ENCODE data around the gene P2RY14. TPM values are rescaled to one million over a fixed set of nuclear protein-coding genes. Genes with fewer than 3 reads are reported as not detected.

P2RY14 gene
- total RNA-seq, 1 experiment from 2014 or later, result not detected

DNA sequence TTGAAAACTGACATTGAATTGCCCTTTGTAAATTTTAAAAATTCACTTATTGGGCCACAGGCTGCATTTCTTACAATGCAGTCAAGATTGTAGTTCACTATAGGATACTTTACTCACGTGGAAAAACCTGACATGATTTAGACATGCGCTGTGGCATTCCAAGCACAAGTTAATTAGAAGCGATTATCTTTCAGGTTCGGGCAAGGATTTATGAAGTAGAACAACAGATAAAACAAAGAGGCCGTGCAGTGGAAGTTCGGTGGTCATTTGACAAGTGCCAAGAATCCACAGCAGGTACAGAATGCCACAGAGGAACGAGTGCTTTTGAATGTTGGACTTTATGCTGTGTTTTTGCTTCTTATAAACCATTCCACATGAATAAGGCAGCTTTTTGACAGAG, 113.1 kb downstream of the P2RY14 start:
- Histone ChIP-seq H3K27me3 (ENCODE audit: insufficient read depth, low read depth) (no peaks in the 10 kb centered on the region), H3F3A (ENCODE audit: insufficient read depth, low read depth) (no peaks in the 10 kb centered on the region), H3K27ac (no peak overlapping the region), H3K79me2 (ENCODE audit: low read depth) (no peaks in the 10 kb centered on the region), H3K4me2 (no peak overlapping the region), H3K4me1 (replicated peaks; ENCODE audit: insufficient read depth) (no peaks in the 10 kb centered on the region), H3K9me3 (ENCODE audit: insufficient read depth, low read depth) (no peaks in the 10 kb centered on the region), H3K36me3 (ENCODE audit: low read depth) (no peaks in the 10 kb centered on the region), H2AFZ (no peak overlapping the region), H4K20me1 (ENCODE audit: insufficient read depth) (no peaks in the 10 kb centered on the region), H3K4me3 (no peak overlapping the region), H3K9me2 (ENCODE audit: insufficient read depth) (no peaks in the 10 kb centered on the region)
- no TSS peak for BruUV-seq (replicated peaks)
- intact Hi-C loops (cut with micrococcal nuclease; ENCODE audit: unreplicated experiment), result loop anchor here (5.0 kb wide), 3 partner anchors 62 to 1407 kb away; no protein-coding TSS in a partner anchor
- no peak for DNase-seq
- CTCF ChIA-PET, result no interaction called here
- POLR2A ChIA-PET (ENCODE audit: unreplicated experiment), result no interaction called here
- no peak for TF ChIP-seq EZH2 (IDR thresholded peaks at IDR 0.05; ENCODE audit: low read depth)
- TF ChIP-seq, protein P1, sequence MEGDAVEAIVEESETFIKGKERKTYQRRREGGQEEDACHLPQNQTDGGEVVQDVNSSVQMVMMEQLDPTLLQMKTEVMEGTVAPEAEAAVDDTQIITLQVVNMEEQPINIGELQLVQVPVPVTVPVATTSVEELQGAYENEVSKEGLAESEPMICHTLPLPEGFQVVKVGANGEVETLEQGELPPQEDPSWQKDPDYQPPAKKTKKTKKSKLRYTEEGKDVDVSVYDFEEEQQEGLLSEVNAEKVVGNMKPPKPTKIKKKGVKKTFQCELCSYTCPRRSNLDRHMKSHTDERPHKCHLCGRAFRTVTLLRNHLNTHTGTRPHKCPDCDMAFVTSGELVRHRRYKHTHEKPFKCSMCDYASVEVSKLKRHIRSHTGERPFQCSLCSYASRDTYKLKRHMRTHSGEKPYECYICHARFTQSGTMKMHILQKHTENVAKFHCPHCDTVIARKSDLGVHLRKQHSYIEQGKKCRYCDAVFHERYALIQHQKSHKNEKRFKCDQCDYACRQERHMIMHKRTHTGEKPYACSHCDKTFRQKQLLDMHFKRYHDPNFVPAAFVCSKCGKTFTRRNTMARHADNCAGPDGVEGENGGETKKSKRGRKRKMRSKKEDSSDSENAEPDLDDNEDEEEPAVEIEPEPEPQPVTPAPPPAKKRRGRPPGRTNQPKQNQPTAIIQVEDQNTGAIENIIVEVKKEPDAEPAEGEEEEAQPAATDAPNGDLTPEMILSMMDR (conservative IDR thresholded peaks at IDR 0.05), result no peak

Other genes with a start within 250 kb of the P2RY14 start
- gene MED12L, start 192.9 kb downstream of the P2RY14 start, total RNA-seq (2021), result 3.0 and 4.0 TPM in 2 replicates
- not detected in 2 replicates for gene GPR171, start 75.3 kb downstream of the P2RY14 start, total RNA-seq (2021)
- 9.0 and 15.5 TPM in 2 replicates for gene GPR87, start 38.3 kb upstream of the P2RY14 start, total RNA-seq (2021)
- not detected in 2 replicates for gene P2RY13, start 51.0 kb upstream of the P2RY14 start, total RNA-seq (2021)
- not detected in 2 replicates for gene P2RY12, start 106.2 kb upstream of the P2RY14 start, total RNA-seq (2021)
- 0.25 and 0.55 TPM in 2 replicates for gene IGSF10, start 182.5 kb upstream of the P2RY14 start, total RNA-seq (2021)

All from PC-9 (cell line).